Measurements from ENCODE around the gene IL27RA. TPM values are rescaled to one million over a fixed set of nuclear protein-coding genes. Genes with fewer than 3 reads are reported as not detected.

The IL27RA gene
- total and polyA plus RNA-seq, 4 donors, result 1.0 to 2.8 (median 1.6) TPM

DNA sequence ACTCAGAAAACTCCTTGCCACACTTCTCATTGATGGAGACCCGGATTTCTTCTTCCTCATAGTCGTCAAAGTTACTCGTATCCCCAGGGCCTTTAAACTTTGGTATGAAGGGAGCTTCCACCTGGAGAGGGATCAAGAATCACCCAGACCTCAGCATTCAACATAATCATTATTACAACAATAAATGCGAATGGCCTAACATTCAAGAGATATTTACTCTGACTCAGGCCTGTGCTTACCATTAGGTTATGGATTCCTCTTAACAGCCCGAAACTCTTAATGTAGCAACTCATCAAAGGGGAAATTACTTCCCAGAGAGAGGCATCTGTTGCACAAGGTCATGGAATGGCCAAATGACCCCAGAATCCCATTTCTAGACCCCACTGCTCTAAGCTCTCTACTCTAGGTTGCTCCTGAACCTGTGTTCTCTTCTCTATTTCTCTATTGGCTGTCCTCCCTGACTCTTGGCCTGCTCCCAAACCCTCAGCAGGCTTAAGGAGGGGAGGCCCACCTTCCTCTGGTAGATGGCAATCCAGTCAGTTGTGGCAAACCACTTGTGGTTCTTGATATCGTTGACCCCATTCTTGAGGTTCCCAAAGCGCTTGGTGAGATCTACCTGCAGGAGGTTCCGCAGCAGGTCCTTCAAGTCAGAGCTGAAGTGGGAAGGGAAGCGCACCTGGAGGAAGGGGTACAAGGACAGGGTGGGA is 61.7 kb downstream of the IL27RA start:
- H3K27me3 ChIP-seq (ENCODE audit: control insufficient read depth in 4 of 4, insufficient read depth in 4 of 4, low read length in 3 of 4), result no peaks in the 10 kb centered on the region
- H3K36me3 ChIP-seq (ENCODE audit: control insufficient read depth in 4 of 4, insufficient read depth in 3 of 4, low read depth in 1 of 4, low read length in 3 of 4), result peaks cover 4 to 19% (median 6%) of the 10 kb centered on the region in 4 donors
- DNase-seq (ENCODE audit: low spot score), result no peak
- no peak for TF ChIP-seq YY1 (IDR thresholded peaks at IDR 0.05)
- TF ChIP-seq TAF1 (conservative IDR thresholded peaks at IDR 0.05), result no peak
- peaks cover 0 to 5% (median 3%) of the 10 kb centered on the region in 4 donors for H3K9me3 ChIP-seq (ENCODE audit: control insufficient read depth in 4 of 4, low read length in 3 of 4)
- 98% methylated on average over 9 of the region's 9 CpGs for WGBS
- H3K4me3 ChIP-seq (ENCODE audit: low read depth in 1 of 3, low read length in 3 of 3), result no peak overlapping the region
- peaks cover 1 to 12% (median 8%) of the 10 kb centered on the region in 4 donors for H3K4me1 ChIP-seq (ENCODE audit: control insufficient read depth in 4 of 4, insufficient read depth in 4 of 4, low read length in 3 of 4)
- peak overlapping the region in 1 of 2 donors; percentile 12 for H3K27ac ChIP-seq (ENCODE audit: low read depth in 1 of 2, low read length in 2 of 2)
- no peak overlapping the region for H3K9ac ChIP-seq (ENCODE audit: low read depth in 1 of 2, low read length in 2 of 2)

DNA sequence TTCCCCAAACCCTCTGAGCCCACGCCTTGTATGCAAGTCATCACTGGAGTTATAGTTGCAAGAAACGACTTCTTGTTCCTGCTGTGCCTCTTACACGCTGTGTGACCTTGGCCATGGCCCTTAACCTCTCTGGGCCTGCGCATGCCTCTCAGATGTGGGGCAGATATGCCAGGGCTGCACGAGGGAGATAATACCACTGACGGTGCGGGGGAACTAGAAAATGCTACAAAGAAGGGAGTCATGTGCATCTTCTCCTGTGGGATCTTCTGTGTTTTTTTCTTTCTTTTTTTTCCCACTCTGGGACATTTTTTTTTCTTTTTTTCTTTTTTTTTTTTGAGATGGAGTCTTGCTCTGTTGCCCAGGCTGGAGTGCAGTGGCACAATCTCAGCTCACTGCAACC is 63.3 kb downstream of the IL27RA start:
- Histone ChIP-seq H3K4me1 (ENCODE audit: control insufficient read depth in 4 of 4, insufficient read depth in 4 of 4, low read length in 3 of 4) (peaks cover 1 to 8% (median 4%) of the 10 kb centered on the region in 4 donors), H3K27me3 (ENCODE audit: control insufficient read depth in 4 of 4, insufficient read depth in 4 of 4, low read length in 3 of 4) (no peaks in the 10 kb centered on the region), H3K4me3 (ENCODE audit: low read depth in 1 of 3, low read length in 3 of 3) (no peak overlapping the region), H3K9ac (ENCODE audit: low read depth in 1 of 2, low read length in 2 of 2) (no peak overlapping the region), H3K27ac (ENCODE audit: low read depth in 1 of 2, low read length in 2 of 2) (no peak overlapping the region), H3K36me3 (ENCODE audit: control insufficient read depth in 4 of 4, insufficient read depth in 3 of 4, low read depth in 1 of 4, low read length in 3 of 4) (peaks cover 5 to 21% (median 7%) of the 10 kb centered on the region in 4 donors), H3K9me3 (ENCODE audit: control insufficient read depth in 4 of 4, low read length in 3 of 4) (peaks cover 0 to 5% (median 3%) of the 10 kb centered on the region in 4 donors)
- DNase-seq (ENCODE audit: low spot score), result no peak
- TF ChIP-seq, protein P1, sequence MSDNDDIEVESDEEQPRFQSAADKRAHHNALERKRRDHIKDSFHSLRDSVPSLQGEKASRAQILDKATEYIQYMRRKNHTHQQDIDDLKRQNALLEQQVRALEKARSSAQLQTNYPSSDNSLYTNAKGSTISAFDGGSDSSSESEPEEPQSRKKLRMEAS (IDR thresholded peaks at IDR 0.05), result no peak
- TF ChIP-seq GABPA (IDR thresholded peaks at IDR 0.05 in 1 of 2, conservative IDR thresholded peaks at IDR 0.05 in 1 of 2) (no peak), RAD21 (IDR thresholded peaks at IDR 0.05) (no peak), YY1 (IDR thresholded peaks at IDR 0.05) (no peak), SP1 (IDR thresholded peaks at IDR 0.05) (no peak), TAF1 (conservative IDR thresholded peaks at IDR 0.05) (no peak), RXRA (IDR thresholded peaks at IDR 0.05) (no peak), NR2F2 (IDR thresholded peaks at IDR 0.05) (no peak), FOXA1 (IDR thresholded peaks at IDR 0.05) (no peak), EGR1 (IDR thresholded peaks at IDR 0.05; ENCODE audit: low read depth in 2 of 2) (no peak), HNF4G (IDR thresholded peaks at IDR 0.05) (no peak), FOXA2 (IDR thresholded peaks at IDR 0.05) (no peak), HNF4A (conservative IDR thresholded peaks at IDR 0.05) (no peak), JUND (IDR thresholded peaks at IDR 0.05) (no peak)
- TF ChIP-seq, protein P2, sequence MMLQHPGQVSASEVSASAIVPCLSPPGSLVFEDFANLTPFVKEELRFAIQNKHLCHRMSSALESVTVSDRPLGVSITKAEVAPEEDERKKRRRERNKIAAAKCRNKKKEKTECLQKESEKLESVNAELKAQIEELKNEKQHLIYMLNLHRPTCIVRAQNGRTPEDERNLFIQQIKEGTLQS (IDR thresholded peaks at IDR 0.05), result no peak
- TF ChIP-seq, protein P3, sequence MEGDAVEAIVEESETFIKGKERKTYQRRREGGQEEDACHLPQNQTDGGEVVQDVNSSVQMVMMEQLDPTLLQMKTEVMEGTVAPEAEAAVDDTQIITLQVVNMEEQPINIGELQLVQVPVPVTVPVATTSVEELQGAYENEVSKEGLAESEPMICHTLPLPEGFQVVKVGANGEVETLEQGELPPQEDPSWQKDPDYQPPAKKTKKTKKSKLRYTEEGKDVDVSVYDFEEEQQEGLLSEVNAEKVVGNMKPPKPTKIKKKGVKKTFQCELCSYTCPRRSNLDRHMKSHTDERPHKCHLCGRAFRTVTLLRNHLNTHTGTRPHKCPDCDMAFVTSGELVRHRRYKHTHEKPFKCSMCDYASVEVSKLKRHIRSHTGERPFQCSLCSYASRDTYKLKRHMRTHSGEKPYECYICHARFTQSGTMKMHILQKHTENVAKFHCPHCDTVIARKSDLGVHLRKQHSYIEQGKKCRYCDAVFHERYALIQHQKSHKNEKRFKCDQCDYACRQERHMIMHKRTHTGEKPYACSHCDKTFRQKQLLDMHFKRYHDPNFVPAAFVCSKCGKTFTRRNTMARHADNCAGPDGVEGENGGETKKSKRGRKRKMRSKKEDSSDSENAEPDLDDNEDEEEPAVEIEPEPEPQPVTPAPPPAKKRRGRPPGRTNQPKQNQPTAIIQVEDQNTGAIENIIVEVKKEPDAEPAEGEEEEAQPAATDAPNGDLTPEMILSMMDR (IDR thresholded peaks at IDR 0.05; ENCODE audit: low read depth, low read length, missing input control), result no peak
- TF ChIP-seq, protein P4, sequence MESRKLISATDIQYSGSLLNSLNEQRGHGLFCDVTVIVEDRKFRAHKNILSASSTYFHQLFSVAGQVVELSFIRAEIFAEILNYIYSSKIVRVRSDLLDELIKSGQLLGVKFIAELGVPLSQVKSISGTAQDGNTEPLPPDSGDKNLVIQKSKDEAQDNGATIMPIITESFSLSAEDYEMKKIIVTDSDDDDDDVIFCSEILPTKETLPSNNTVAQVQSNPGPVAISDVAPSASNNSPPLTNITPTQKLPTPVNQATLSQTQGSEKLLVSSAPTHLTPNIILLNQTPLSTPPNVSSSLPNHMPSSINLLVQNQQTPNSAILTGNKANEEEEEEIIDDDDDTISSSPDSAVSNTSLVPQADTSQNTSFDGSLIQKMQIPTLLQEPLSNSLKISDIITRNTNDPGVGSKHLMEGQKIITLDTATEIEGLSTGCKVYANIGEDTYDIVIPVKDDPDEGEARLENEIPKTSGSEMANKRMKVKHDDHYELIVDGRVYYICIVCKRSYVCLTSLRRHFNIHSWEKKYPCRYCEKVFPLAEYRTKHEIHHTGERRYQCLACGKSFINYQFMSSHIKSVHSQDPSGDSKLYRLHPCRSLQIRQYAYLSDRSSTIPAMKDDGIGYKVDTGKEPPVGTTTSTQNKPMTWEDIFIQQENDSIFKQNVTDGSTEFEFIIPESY (IDR thresholded peaks at IDR 0.05), result no peak
- TF ChIP-seq, protein P5, sequence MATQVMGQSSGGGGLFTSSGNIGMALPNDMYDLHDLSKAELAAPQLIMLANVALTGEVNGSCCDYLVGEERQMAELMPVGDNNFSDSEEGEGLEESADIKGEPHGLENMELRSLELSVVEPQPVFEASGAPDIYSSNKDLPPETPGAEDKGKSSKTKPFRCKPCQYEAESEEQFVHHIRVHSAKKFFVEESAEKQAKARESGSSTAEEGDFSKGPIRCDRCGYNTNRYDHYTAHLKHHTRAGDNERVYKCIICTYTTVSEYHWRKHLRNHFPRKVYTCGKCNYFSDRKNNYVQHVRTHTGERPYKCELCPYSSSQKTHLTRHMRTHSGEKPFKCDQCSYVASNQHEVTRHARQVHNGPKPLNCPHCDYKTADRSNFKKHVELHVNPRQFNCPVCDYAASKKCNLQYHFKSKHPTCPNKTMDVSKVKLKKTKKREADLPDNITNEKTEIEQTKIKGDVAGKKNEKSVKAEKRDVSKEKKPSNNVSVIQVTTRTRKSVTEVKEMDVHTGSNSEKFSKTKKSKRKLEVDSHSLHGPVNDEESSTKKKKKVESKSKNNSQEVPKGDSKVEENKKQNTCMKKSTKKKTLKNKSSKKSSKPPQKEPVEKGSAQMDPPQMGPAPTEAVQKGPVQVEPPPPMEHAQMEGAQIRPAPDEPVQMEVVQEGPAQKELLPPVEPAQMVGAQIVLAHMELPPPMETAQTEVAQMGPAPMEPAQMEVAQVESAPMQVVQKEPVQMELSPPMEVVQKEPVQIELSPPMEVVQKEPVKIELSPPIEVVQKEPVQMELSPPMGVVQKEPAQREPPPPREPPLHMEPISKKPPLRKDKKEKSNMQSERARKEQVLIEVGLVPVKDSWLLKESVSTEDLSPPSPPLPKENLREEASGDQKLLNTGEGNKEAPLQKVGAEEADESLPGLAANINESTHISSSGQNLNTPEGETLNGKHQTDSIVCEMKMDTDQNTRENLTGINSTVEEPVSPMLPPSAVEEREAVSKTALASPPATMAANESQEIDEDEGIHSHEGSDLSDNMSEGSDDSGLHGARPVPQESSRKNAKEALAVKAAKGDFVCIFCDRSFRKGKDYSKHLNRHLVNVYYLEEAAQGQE (IDR thresholded peaks at IDR 0.05), result no peak
- 87% methylated on average over 7 of the region's 7 CpGs for WGBS

Data from liver (tissue), 9 donors.